ENCODE results near the gene C1orf87. TPM values are rescaled to one million over a fixed set of nuclear protein-coding genes. Genes with fewer than 3 reads are reported as not detected.

Gene C1orf87
- total and polyA plus RNA-seq, 11 donors, result not detected

GRCh38 chr1:59978026-59978425 is 95.5 kb downstream of the C1orf87 start:
- intact Hi-C loops (cut with DNase I), result loop anchor here (5.0 to 10.0 kb wide), 11 partner anchors 147 to 1879 kb away; no protein-coding TSS in a partner anchor
- WGBS, 4 donors, result 69 to 81% (median 76%) methylated on average over 1 of the region's 1 CpG
- TF ChIP-seq POLR2A (IDR thresholded peaks at IDR 0.05) (no peak), CTCF (IDR thresholded peaks at IDR 0.05) (no peak)
- Histone ChIP-seq H3K27ac (no peak overlapping the region), H3K4me3 (no peak overlapping the region), H3K36me3 (no peaks in the 10 kb centered on the region), H3K9me3 (no peaks in the 10 kb centered on the region), H3K27me3 (peaks cover 0 to 9% (median 0%) of the 10 kb centered on the region in 9 donors), H3K4me1 (peaks cover 0 to 8% (median 0%) of the 10 kb centered on the region in 12 donors)
- ATAC-seq (no peak), DNase-seq (no peak)

- TF ChIP-seq CTCF (IDR thresholded peaks at IDR 0.05) (peak in 1 of 12 donors; percentile 4), POLR2A (IDR thresholded peaks at IDR 0.05) (no peak)
- H3K27ac ChIP-seq, result no peak overlapping the region
- WGBS, 4 donors, result 76 to 80% (median 78%) methylated on average over 4 of the region's 4 CpGs
- no peaks in the 10 kb centered on the region for H3K9me3 ChIP-seq
- H3K27me3 ChIP-seq, result peaks cover 0 to 9% (median 0%) of the 10 kb centered on the region in 9 donors
- intact Hi-C loops (cut with DNase I), result loop anchor here (5.0 to 10.0 kb wide), 11 partner anchors 148 to 1880 kb away; no protein-coding TSS in a partner anchor
- no peak overlapping the region for H3K4me3 ChIP-seq
- ATAC-seq (no peak), DNase-seq (no peak)
- peaks cover 0 to 8% (median 0%) of the 10 kb centered on the region in 12 donors for H3K4me1 ChIP-seq
- H3K36me3 ChIP-seq, result no peaks in the 10 kb centered on the region
These were observed 96.5 kb downstream of the C1orf87 start for GRCh38 chr1:59977075-59977410.

GRCh38 chr1:59976194-59977074 is 97.1 kb downstream of the C1orf87 start:
- H3K27me3 ChIP-seq, result peaks cover 0 to 9% (median 0%) of the 10 kb centered on the region in 9 donors
- TF ChIP-seq POLR2A (IDR thresholded peaks at IDR 0.05), result no peak
- peak; percentile 78 to 93 (median 86) for TF ChIP-seq CTCF (IDR thresholded peaks at IDR 0.05)
- WGBS, 4 donors, result 37 to 40% (median 38%) methylated on average over 19 of the region's 19 CpGs
- DNase-seq (peak; percentile 45 to 76 (median 56)), ATAC-seq (peak in 3 of 4 donors; percentile 56 to 73 (median 57))
- no peaks in the 10 kb centered on the region for H3K36me3 ChIP-seq
- intact Hi-C loops (cut with DNase I), result loop anchor here (5.0 to 10.0 kb wide), 11 partner anchors 148 to 1881 kb away; no protein-coding TSS in a partner anchor
- peak overlapping the region in 1 of 12 donors; percentile 35 for H3K4me3 ChIP-seq
- no peaks in the 10 kb centered on the region for H3K9me3 ChIP-seq
- peaks cover 0 to 10% (median 3%) of the 10 kb centered on the region in 12 donors for H3K4me1 ChIP-seq
- no peak overlapping the region for H3K27ac ChIP-seq

GRCh38 chr1:59973719-59974118 is 99.9 kb downstream of the C1orf87 start:
- WGBS, 4 donors, result 89 to 92% (median 91%) methylated on average over 1 of the region's 1 CpG
- Histone ChIP-seq H3K36me3 (no peaks in the 10 kb centered on the region), H3K4me1 (peaks cover 0 to 15% (median 5%) of the 10 kb centered on the region in 12 donors), H3K4me3 (no peak overlapping the region), H3K27me3 (peaks cover 0 to 9% (median 0%) of the 10 kb centered on the region in 9 donors), H3K9me3 (no peaks in the 10 kb centered on the region), H3K27ac (no peak overlapping the region)
- TF ChIP-seq CTCF (IDR thresholded peaks at IDR 0.05) (no peak), POLR2A (IDR thresholded peaks at IDR 0.05) (no peak)
- intact Hi-C loops (cut with DNase I), result loop anchor here (5.0 to 10.0 kb wide), 9 partner anchors 151 to 1881 kb away; no protein-coding TSS in a partner anchor
- DNase-seq (no peak), ATAC-seq (no peak)

Data from heart left ventricle (tissue), 16 donors.